Calu3 (cell line): Measurements from ENCODE around the gene SH3PXD2B. TPM values are rescaled to one million over a fixed set of nuclear protein-coding genes. Genes with fewer than 3 reads are reported as not detected.

ENCODE experiments used
- BruUV-seq: library from RNA; stranded (reverse); fragments of 400-500 nt; replicated peaks from 2 replicates; lab custom pipeline; 2021; lab: Mats Ljungman, UMichigan
- CTCF ChIA-PET: fragments of 300-600 bp; sonication (Branson Sonifier 250); formaldehyde crosslinking; loops from one replicate; lab custom pipeline; 2022; ENCODE audit warnings: antibody characterized with exemption; lab: Charles Lee
- DNase-seq: peaks from one replicate; pipeline ENCODE4 v3.0.0; 2022
- H3K27ac Mint-ChIP-seq: one replicate; pipeline ENCODE4 v1.8.0; 2022; ENCODE audit warnings: mixed read lengths; ENCODE audit not compliant: unreplicated experiment
- H3K27me3 Mint-ChIP-seq: one replicate; pipeline ENCODE4 v1.8.0; 2022; ENCODE audit warnings: mixed read lengths; ENCODE audit not compliant: unreplicated experiment
- H3K36me3 Mint-ChIP-seq: one replicate; pipeline ENCODE4 v1.8.0; 2022; ENCODE audit warnings: mild to moderate bottlenecking, moderate library complexity, mixed read lengths; ENCODE audit not compliant: insufficient read depth, unreplicated experiment
- H3K4me1 Mint-ChIP-seq: one replicate; pipeline ENCODE4 v1.8.0; 2022; ENCODE audit warnings: mild to moderate bottlenecking, low read depth, mixed read lengths; ENCODE audit not compliant: unreplicated experiment
- H3K4me3 Mint-ChIP-seq: one replicate; pipeline ENCODE4 v1.8.0; 2022; ENCODE audit warnings: mild to moderate bottlenecking, low read depth, moderate library complexity, mixed read lengths; ENCODE audit not compliant: unreplicated experiment
- H3K9me3 Mint-ChIP-seq: one replicate; pipeline ENCODE4 v1.8.0; 2022; ENCODE audit warnings: low read depth, mixed read lengths; ENCODE audit not compliant: unreplicated experiment
- CTCF ChIP-seq: fragments of 200-600 bp; IDR thresholded peaks from one replicate; pipeline ENCODE4 v1.8.0; 2022; ENCODE audit warnings: antibody characterized with exemption; ENCODE audit not compliant: unreplicated experiment
- intact Hi-C: fragments of 100-400 bp; cut with micrococcal nuclease; formaldehyde crosslinking; loops from one replicate; pipeline ENCODE4 v1.10.0; 2022; ENCODE audit not compliant: unreplicated experiment
- total RNA-seq: library from RNA; stranded (reverse); gene quantifications from 2 replicates; pipeline ENCODE4 v1.2.3, GENCODE V29; 2022

SH3PXD2B gene
- total RNA-seq, 1 experiment from 2014 or later: 25.6 TPM

- Mint-ChIP-seq H3K4me3 (no peak overlapping the region), H3K9me3 (no peaks in the 10 kb centered on the region), H3K27ac (no peak overlapping the region), H3K4me1 (no peaks in the 10 kb centered on the region), H3K36me3 (no peaks in the 10 kb centered on the region), H3K27me3 (peaks cover 89% of the 10 kb centered on the region)
- no peak for TF ChIP-seq CTCF
- no TSS peak for BruUV-seq
- CTCF ChIA-PET: no interaction called here
- no peak for DNase-seq
- intact Hi-C loops: no loop called here
Measured at GRCh38 chr5:172494630-172495505, 40.5 kb upstream of the SH3PXD2B start.

DNA sequence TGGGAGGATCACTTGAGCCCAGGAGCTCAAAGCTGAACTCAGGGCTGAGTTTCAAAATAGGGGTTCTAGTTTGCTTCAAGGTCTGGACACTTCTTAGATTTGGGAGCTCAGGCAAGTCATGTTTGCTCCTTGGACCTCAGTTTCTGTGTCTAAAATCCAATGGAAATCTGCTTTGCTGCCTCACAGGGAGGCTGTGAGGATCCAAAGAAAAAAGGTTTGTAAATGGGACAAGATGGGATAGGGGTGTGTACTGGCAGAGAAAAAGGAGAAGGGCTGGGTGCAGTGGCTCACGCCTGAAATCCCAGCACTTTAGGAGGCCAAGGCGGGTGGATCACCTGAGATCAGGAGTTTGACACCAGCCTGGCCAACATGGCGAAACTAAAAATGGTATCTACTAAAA is 39.6 kb upstream of the SH3PXD2B start:
- Mint-ChIP-seq H3K4me1 (no peaks in the 10 kb centered on the region), H3K36me3 (no peaks in the 10 kb centered on the region), H3K4me3 (no peak overlapping the region), H3K9me3 (no peaks in the 10 kb centered on the region), H3K27me3 (peaks cover 82% of the 10 kb centered on the region), H3K27ac (no peak overlapping the region)
- intact Hi-C loops: no loop called here
- no TSS peak for BruUV-seq
- CTCF ChIA-PET: no interaction called here
- DNase-seq: no peak
- no peak for TF ChIP-seq CTCF

GRCh38 chr5:172493461-172493860 is 39.1 kb upstream of the SH3PXD2B start:
- no peak for DNase-seq
- Mint-ChIP-seq H3K4me3 (no peak overlapping the region), H3K27me3 (peaks cover 82% of the 10 kb centered on the region), H3K27ac (no peak overlapping the region), H3K9me3 (no peaks in the 10 kb centered on the region), H3K36me3 (no peaks in the 10 kb centered on the region), H3K4me1 (no peaks in the 10 kb centered on the region)
- intact Hi-C loops: no loop called here
- no TSS peak for BruUV-seq
- no peak for TF ChIP-seq CTCF
- CTCF ChIA-PET: no interaction called here

DNA sequence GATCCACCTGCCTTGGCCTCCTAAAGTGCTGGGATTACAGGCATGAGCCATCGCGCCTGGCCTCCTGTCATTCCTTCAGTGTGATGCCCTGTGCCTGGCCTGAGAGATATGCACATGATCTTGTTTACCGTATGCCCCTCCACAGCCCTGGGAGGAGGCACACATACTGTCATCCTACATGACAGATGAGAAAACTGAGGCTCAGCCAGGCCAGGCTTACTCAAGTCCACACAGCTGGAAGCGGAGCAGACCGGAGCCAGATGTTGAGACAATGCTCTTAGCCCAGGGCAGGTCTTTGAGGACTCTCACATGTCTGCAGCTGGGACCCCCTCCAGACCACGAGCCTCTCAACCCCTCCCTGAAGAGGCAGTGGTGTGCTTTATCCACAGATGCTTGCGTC is 38.7 kb upstream of the SH3PXD2B start:
- intact Hi-C loops: no loop called here
- H3K9me3 Mint-ChIP-seq: no peaks in the 10 kb centered on the region
- no peak overlapping the region for H3K4me3 Mint-ChIP-seq
- BruUV-seq: no TSS peak
- peaks cover 82% of the 10 kb centered on the region for H3K27me3 Mint-ChIP-seq
- no peak overlapping the region for H3K27ac Mint-ChIP-seq
- CTCF ChIA-PET: no interaction called here
- H3K36me3 Mint-ChIP-seq: no peaks in the 10 kb centered on the region
- no peaks in the 10 kb centered on the region for H3K4me1 Mint-ChIP-seq
- no peak for DNase-seq
- TF ChIP-seq CTCF: no peak
